Activated effector memory CD4-positive, alpha-beta T cell treated with Interleukin-2 at 50 U/mL for 16 hours (primary cell): ENCODE data around the gene TMEM138.

ENCODE experiments used
- DNase-seq: peaks from one replicate; pipeline ENCODE4 v3.0.0-alpha.2; 2020

Gene TMEM138

GRCh38 chr11:61342207-61342803, 19.9 kb upstream of the TMEM138 start:
- DNase-seq = no peak

GRCh38 chr11:61343792-61344745, 18.1 kb upstream of the TMEM138 start:
- DNase-seq = no peak

GRCh38 chr11:61345170-61345610, 17.0 kb upstream of the TMEM138 start:
- DNase-seq = no peak

GRCh38 chr11:61345954-61346843, 16.0 kb upstream of the TMEM138 start:
- no peak for DNase-seq

GRCh38 chr11:61347916-61348461, 14.2 kb upstream of the TMEM138 start:
- DNase-seq = no peak

GRCh38 chr11:61349189-61349751, 12.9 kb upstream of the TMEM138 start:
- DNase-seq = no peak

- DNase-seq = no peak
These were observed 12.3 kb upstream of the TMEM138 start for GRCh38 chr11:61349916-61350315.

- no peak for DNase-seq
These were observed 11.8 kb upstream of the TMEM138 start for GRCh38 chr11:61350336-61350735.

GRCh38 chr11:61350803-61351202, 11.4 kb upstream of the TMEM138 start:
- no peak for DNase-seq

GRCh38 chr11:61352038-61352437, 10.1 kb upstream of the TMEM138 start:
- no peak for DNase-seq

- no peak for DNase-seq
These were observed 8.8 kb upstream of the TMEM138 start for GRCh38 chr11:61353131-61354067.

GRCh38 chr11:61354208-61354607, 8.0 kb upstream of the TMEM138 start:
- DNase-seq = no peak

GRCh38 chr11:61356706-61357105, 5.5 kb upstream of the TMEM138 start:
- DNase-seq = no peak

GRCh38 chr11:61357233-61357893, 4.8 kb upstream of the TMEM138 start:
- DNase-seq = no peak

GRCh38 chr11:61357894-61358239, 4.3 kb upstream of the TMEM138 start:
- DNase-seq = no peak

- no peak for DNase-seq
These were observed 3.6 kb upstream of the TMEM138 start for GRCh38 chr11:61358566-61358965.

- DNase-seq = no peak
These were observed 2.7 kb upstream of the TMEM138 start for GRCh38 chr11:61359516-61359915.

- no peak for DNase-seq
These were observed 885 bp upstream of the TMEM138 start for GRCh38 chr11:61361237-61361740.

- no peak for DNase-seq
These were observed 335 bp downstream of the TMEM138 start for GRCh38 chr11:61362542-61362875.

- DNase-seq = no peak
These were observed 2.0 kb downstream of the TMEM138 start for GRCh38 chr11:61364012-61364675.
